K562 (cell line): ENCODE measurements around the gene LTA4H. TPM values are rescaled to one million over a fixed set of nuclear protein-coding genes. Genes with fewer than 3 reads are reported as not detected.

ENCODE experiments used
- ELF4 ChIP-seq: fragments of 450-650 bp; formaldehyde crosslinking; IDR thresholded peaks from 2 replicates; pipeline ENCODE4 v1.4.0; 2022; ENCODE audit warnings: missing genetic modification characterization
- ESRRA ChIP-seq: fragments of 450-650 bp; IDR thresholded peaks from 2 replicates; pipeline ENCODE4 v1.6.1; 2014; ENCODE audit warnings: low read depth, mild to moderate bottlenecking, moderate library complexity, borderline replicate concordance
- JUND ChIP-seq, 2 experiments: IDR thresholded peaks; 2 replicates in 1 of 2; 3 replicates in 1 of 2; pipeline ENCODE4 v1.6.1; 2011; ENCODE audit warnings: borderline replicate concordance in 2 of 2, low read depth in 2 of 2, low read length in 2 of 2, improper control_type of control experiment in 1 of 2, missing biosample characterization in 1 of 2, missing genetic modification characterization in 1 of 2, missing genetic modification reagents in 1 of 2
- NR1H2 ChIP-seq: sonication (generic); formaldehyde crosslinking; IDR thresholded peaks from 2 replicates; pipeline ENCODE4 v1.4.0; 2020; ENCODE audit warnings: mild to moderate bottlenecking, missing genetic modification reagents
- TRIM28 ChIP-seq: fragments of 450-650 bp; IDR thresholded peaks from 2 replicates; pipeline ENCODE4 v1.6.1; 2017
- polyA plus RNA-seq, 8 experiments: library from polyadenylated mRNA; depleted of rRNA in 4 of 8; stranded (reverse) in 5 of 8; unstranded in 3 of 8; fragments of >200 nt; fragmentation: Nextera tagmentation in 2 of 8; fragmentation: Illumina TruSeq in 1 of 8; extraction: Ambion mirVana in 2 of 8; extraction: Trizol in 1 of 8; gene quantifications; 2 replicates each; pipeline versions ENCODE4 v1.2.1 to v1.2.3, GENCODE V29; 2011 to 2014; ENCODE audit warnings: inconsistent platforms in 1 of 8, missing spikeins in 1 of 8
- total RNA-seq, 7 experiments: library from RNA; depleted of rRNA in 6 of 7; stranded (reverse); fragments of >200 nt in 6 of 7; fragmentation: Illumina TruSeq in 2 of 7; extraction: Trizol in 2 of 7; gene quantifications; 2 replicates each; pipeline versions ENCODE4 v1.2.1 to v1.2.3, GENCODE V29; 2011 to 2021; ENCODE audit warnings: low replicate concordance in 1 of 7
- TF ChIP-seq, protein P1 (sequence below): IDR thresholded peaks from 3 replicates; pipeline ENCODE4 v1.6.1; 2011; ENCODE audit warnings: borderline replicate concordance, mild to moderate bottlenecking, moderate library complexity; ENCODE audit not compliant: insufficient read length; ENCODE audit errors: extremely low read depth
- TF ChIP-seq, protein P2 (sequence below), 2 experiments: fragments of 450-650 bp; formaldehyde crosslinking in 1 of 2; IDR thresholded peaks; 2 replicates each; pipeline versions ENCODE4 v1.4.0 to v1.6.1; 2014 to 2020; ENCODE audit warnings: mild to moderate bottlenecking in 2 of 2, borderline replicate concordance in 1 of 2, low read depth in 1 of 2
- TF ChIP-seq, protein P3 (sequence below): fragments of 250-450 bp; sonication (Bioruptor Pico); IDR thresholded peaks from 2 replicates; pipeline ENCODE4 v1.5.0; 2021
- TF ChIP-seq, protein P4 (sequence below): fragments of 450-650 bp; IDR thresholded peaks from 2 replicates; pipeline ENCODE4 v1.6.1; 2016; ENCODE audit warnings: antibody characterized with exemption

The LTA4H gene
- total and polyA plus RNA-seq, 9 of the 15 experiments (the other 6 are each of a cell fraction or from before 2014, with no cell fraction given), result 25.2 to 58.1 (median 40.5) TPM

DNA sequence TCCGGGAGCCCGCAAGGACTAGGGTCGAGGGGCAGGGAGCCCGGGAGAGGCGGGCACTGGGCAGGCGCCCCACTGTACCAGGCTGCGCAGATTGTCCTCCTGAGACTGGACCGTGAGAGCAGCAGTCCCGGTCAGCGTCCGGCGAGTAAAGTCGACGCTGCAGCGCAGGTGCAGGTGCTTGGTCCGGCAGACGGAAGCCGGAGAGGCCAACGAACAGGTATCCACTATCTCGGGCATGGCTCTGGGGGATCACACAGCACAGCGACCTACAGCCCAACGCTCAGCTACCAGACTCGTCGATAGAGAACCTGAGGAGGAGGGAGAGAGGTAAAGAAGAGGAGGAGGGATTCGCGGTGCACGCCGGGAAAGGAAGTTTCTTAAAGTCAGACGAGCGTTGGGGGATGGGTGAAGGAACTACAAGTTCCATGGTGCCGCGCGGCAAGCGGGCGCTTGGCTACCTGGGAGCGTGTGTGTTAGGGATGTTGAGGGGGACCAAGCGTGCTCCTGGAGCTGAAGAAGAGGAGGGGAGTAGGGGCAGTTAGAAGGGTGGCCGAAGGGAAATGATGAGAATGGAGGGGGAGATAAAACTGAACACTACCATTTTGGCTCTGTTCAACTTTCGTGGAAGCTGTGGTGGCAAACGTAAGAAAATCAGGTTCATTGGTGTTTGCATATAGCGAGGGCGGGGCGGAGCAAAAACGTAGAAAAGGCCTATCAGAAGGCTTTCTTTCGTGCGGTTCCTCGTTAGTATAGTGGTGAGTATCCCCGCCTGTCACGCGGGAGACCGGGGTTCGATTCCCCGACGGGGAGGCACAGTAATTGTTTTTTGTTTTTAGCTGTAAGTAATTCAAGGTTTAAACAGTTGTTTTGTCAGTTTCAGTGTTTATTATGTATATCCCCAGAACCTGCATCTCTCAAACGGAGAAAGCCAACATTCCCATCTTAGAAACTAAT is at the start of gene LTA4H (continued):
- TF ChIP-seq ESRRA (peak; percentile 31; the same call in 1 of the 2 replicates), TRIM28 (0 out of 2 replicates have a peak, but pooled peaks have one; percentile 66), ELF4 (CRISPR knock-in tag) (peak; percentile 66; the same call in 1 of the 2 replicates), NR1H2 (CRISPR knock-in tag) (no peak), JUND (IDR thresholded peaks at IDR 0.05; ENCODE audit: borderline replicate concordance, low read depth, low read length) (no peak), JUND (tag; IDR thresholded peaks at IDR 0.05; ENCODE audit: borderline replicate concordance, low read depth, low read length) (peak; percentile 33; the same call in 2 of the 3 replicates)
- TF ChIP-seq, protein P1, sequence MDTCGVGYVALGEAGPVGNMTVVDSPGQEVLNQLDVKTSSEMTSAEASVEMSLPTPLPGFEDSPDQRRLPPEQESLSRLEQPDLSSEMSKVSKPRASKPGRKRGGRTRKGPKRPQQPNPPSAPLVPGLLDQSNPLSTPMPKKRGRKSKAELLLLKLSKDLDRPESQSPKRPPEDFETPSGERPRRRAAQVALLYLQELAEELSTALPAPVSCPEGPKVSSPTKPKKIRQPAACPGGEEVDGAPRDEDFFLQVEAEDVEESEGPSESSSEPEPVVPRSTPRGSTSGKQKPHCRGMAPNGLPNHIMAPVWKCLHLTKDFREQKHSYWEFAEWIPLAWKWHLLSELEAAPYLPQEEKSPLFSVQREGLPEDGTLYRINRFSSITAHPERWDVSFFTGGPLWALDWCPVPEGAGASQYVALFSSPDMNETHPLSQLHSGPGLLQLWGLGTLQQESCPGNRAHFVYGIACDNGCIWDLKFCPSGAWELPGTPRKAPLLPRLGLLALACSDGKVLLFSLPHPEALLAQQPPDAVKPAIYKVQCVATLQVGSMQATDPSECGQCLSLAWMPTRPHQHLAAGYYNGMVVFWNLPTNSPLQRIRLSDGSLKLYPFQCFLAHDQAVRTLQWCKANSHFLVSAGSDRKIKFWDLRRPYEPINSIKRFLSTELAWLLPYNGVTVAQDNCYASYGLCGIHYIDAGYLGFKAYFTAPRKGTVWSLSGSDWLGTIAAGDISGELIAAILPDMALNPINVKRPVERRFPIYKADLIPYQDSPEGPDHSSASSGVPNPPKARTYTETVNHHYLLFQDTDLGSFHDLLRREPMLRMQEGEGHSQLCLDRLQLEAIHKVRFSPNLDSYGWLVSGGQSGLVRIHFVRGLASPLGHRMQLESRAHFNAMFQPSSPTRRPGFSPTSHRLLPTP, result peak; percentile 88
- TF ChIP-seq, protein P2, sequence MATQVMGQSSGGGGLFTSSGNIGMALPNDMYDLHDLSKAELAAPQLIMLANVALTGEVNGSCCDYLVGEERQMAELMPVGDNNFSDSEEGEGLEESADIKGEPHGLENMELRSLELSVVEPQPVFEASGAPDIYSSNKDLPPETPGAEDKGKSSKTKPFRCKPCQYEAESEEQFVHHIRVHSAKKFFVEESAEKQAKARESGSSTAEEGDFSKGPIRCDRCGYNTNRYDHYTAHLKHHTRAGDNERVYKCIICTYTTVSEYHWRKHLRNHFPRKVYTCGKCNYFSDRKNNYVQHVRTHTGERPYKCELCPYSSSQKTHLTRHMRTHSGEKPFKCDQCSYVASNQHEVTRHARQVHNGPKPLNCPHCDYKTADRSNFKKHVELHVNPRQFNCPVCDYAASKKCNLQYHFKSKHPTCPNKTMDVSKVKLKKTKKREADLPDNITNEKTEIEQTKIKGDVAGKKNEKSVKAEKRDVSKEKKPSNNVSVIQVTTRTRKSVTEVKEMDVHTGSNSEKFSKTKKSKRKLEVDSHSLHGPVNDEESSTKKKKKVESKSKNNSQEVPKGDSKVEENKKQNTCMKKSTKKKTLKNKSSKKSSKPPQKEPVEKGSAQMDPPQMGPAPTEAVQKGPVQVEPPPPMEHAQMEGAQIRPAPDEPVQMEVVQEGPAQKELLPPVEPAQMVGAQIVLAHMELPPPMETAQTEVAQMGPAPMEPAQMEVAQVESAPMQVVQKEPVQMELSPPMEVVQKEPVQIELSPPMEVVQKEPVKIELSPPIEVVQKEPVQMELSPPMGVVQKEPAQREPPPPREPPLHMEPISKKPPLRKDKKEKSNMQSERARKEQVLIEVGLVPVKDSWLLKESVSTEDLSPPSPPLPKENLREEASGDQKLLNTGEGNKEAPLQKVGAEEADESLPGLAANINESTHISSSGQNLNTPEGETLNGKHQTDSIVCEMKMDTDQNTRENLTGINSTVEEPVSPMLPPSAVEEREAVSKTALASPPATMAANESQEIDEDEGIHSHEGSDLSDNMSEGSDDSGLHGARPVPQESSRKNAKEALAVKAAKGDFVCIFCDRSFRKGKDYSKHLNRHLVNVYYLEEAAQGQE (IDR thresholded peaks at IDR 0.05; ENCODE audit: borderline replicate concordance), result no peak
- TF ChIP-seq, protein P2 (CRISPR knock-in tag; IDR thresholded peaks at IDR 0.05; ENCODE audit: low read depth), result no peak
- TF ChIP-seq, protein P3, sequence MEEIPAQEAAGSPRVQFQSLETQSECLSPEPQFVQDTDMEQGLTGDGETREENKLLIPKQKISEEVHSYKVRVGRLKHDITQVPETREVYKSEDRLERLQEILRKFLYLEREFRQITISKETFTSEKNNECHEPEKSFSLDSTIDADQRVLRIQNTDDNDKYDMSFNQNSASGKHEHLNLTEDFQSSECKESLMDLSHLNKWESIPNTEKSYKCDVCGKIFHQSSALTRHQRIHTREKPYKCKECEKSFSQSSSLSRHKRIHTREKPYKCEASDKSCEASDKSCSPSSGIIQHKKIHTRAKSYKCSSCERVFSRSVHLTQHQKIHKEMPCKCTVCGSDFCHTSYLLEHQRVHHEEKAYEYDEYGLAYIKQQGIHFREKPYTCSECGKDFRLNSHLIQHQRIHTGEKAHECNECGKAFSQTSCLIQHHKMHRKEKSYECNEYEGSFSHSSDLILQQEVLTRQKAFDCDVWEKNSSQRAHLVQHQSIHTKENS (CRISPR knock-in tag), result no peak
- TF ChIP-seq, protein P4, sequence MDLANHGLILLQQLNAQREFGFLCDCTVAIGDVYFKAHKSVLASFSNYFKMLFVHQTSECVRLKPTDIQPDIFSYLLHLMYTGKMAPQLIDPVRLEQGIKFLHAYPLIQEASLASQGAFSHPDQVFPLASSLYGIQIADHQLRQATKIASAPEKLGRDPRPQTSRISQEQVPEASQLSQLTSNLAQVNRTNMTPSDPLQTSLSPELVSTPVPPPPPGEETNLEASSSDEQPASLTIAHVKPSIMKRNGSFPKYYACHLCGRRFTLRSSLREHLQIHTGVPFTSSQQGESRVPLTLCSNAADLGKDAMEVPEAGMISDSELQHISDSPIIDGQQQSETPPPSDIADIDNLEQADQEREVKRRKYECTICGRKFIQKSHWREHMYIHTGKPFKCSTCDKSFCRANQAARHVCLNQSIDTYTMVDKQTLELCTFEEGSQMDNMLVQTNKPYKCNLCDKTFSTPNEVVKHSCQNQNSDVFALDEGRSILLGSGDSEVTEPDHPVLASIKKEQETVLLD, result 0 out of 2 replicates have a peak, but pooled peaks have one; percentile 52
